ENCODE data around the gene UBASH3B.

Gene UBASH3B

GRCh38 chr11:122634501-122634900 is 21.0 kb upstream of the UBASH3B start:
- Mint-ChIP-seq H3K27ac (no peak overlapping the region), H3K36me3 (no peaks in the 10 kb centered on the region), H3K4me3 (no peak overlapping the region), H3K9me3 (no peaks in the 10 kb centered on the region), H3K4me1 (no peaks in the 10 kb centered on the region), H3K27me3 (no peaks in the 10 kb centered on the region)
- no peak for ATAC-seq

GRCh38 chr11:122637541-122637940 is 18.0 kb upstream of the UBASH3B start:
- Mint-ChIP-seq H3K4me1 (no peaks in the 10 kb centered on the region), H3K4me3 (no peak overlapping the region), H3K36me3 (no peaks in the 10 kb centered on the region), H3K9me3 (no peaks in the 10 kb centered on the region), H3K27ac (no peak overlapping the region), H3K27me3 (no peaks in the 10 kb centered on the region)
- peak; percentile 50 for ATAC-seq

GRCh38 chr11:122642472-122642922 is 13.0 kb upstream of the UBASH3B start:
- Mint-ChIP-seq H3K27me3 (peaks cover 11% of the 10 kb centered on the region), H3K4me3 (no peak overlapping the region), H3K9me3 (no peaks in the 10 kb centered on the region), H3K27ac (no peak overlapping the region), H3K36me3 (no peaks in the 10 kb centered on the region), H3K4me1 (no peaks in the 10 kb centered on the region)
- ATAC-seq = no peak

GRCh38 chr11:122642971-122643370 is 12.6 kb upstream of the UBASH3B start:
- no peak overlapping the region for H3K27ac Mint-ChIP-seq
- H3K9me3 Mint-ChIP-seq = no peaks in the 10 kb centered on the region
- H3K4me1 Mint-ChIP-seq = no peaks in the 10 kb centered on the region
- no peak overlapping the region for H3K4me3 Mint-ChIP-seq
- peaks cover 11% of the 10 kb centered on the region for H3K27me3 Mint-ChIP-seq
- no peak for ATAC-seq
- H3K36me3 Mint-ChIP-seq = no peaks in the 10 kb centered on the region

GRCh38 chr11:122645847-122646246 is 9.7 kb upstream of the UBASH3B start:
- Mint-ChIP-seq H3K36me3 (no peaks in the 10 kb centered on the region), H3K27me3 (peaks cover 11% of the 10 kb centered on the region), H3K9me3 (no peaks in the 10 kb centered on the region), H3K4me3 (no peak overlapping the region), H3K4me1 (no peaks in the 10 kb centered on the region), H3K27ac (no peak overlapping the region)
- ATAC-seq = no peak

GRCh38 chr11:122646549-122647340 is 8.8 kb upstream of the UBASH3B start:
- Mint-ChIP-seq H3K4me1 (no peaks in the 10 kb centered on the region), H3K27ac (no peak overlapping the region), H3K9me3 (no peaks in the 10 kb centered on the region), H3K4me3 (no peak overlapping the region), H3K36me3 (no peaks in the 10 kb centered on the region), H3K27me3 (peaks cover 11% of the 10 kb centered on the region)
- no peak for ATAC-seq

- H3K9me3 Mint-ChIP-seq = no peaks in the 10 kb centered on the region
- H3K4me3 Mint-ChIP-seq = no peak overlapping the region
- no peaks in the 10 kb centered on the region for H3K36me3 Mint-ChIP-seq
- no peaks in the 10 kb centered on the region for H3K4me1 Mint-ChIP-seq
- H3K27me3 Mint-ChIP-seq = peaks cover 19% of the 10 kb centered on the region
- no peak overlapping the region for H3K27ac Mint-ChIP-seq
- no peak for ATAC-seq
Observed at GRCh38 chr11:122647736-122648275, 7.7 kb upstream of the UBASH3B start.

GRCh38 chr11:122649116-122649515 is 6.4 kb upstream of the UBASH3B start:
- no peak for ATAC-seq
- no peak overlapping the region for H3K27ac Mint-ChIP-seq
- no peak overlapping the region for H3K4me3 Mint-ChIP-seq
- H3K4me1 Mint-ChIP-seq = no peaks in the 10 kb centered on the region
- no peaks in the 10 kb centered on the region for H3K9me3 Mint-ChIP-seq
- H3K27me3 Mint-ChIP-seq = peaks cover 31% of the 10 kb centered on the region
- H3K36me3 Mint-ChIP-seq = no peaks in the 10 kb centered on the region

GRCh38 chr11:122650619-122651018 is 4.9 kb upstream of the UBASH3B start:
- H3K36me3 Mint-ChIP-seq = no peaks in the 10 kb centered on the region
- H3K4me3 Mint-ChIP-seq = no peak overlapping the region
- no peak overlapping the region for H3K27ac Mint-ChIP-seq
- peaks cover 31% of the 10 kb centered on the region for H3K27me3 Mint-ChIP-seq
- no peak for ATAC-seq
- peaks cover 9% of the 10 kb centered on the region for H3K4me1 Mint-ChIP-seq
- no peaks in the 10 kb centered on the region for H3K9me3 Mint-ChIP-seq

- no peak overlapping the region for H3K27ac Mint-ChIP-seq
- peaks cover 31% of the 10 kb centered on the region for H3K27me3 Mint-ChIP-seq
- no peaks in the 10 kb centered on the region for H3K36me3 Mint-ChIP-seq
- H3K9me3 Mint-ChIP-seq = no peaks in the 10 kb centered on the region
- H3K4me3 Mint-ChIP-seq = no peak overlapping the region
- ATAC-seq = no peak
- peaks cover 18% of the 10 kb centered on the region for H3K4me1 Mint-ChIP-seq
Observed at GRCh38 chr11:122652495-122652894, 3.0 kb upstream of the UBASH3B start.

- no peak overlapping the region for H3K4me3 Mint-ChIP-seq
- no peak for ATAC-seq
Observed at GRCh38 chr11:122653916-122654585, 1.5 kb upstream of the UBASH3B start.

GRCh38 chr11:122656073-122656630 is 630 bp downstream of the UBASH3B start:
- H3K4me3 Mint-ChIP-seq = peak overlapping the region; percentile 96
- H3K4me1 Mint-ChIP-seq = peaks cover 26% of the 10 kb centered on the region
- ATAC-seq = peak; percentile 77
- peaks cover 31% of the 10 kb centered on the region for H3K27me3 Mint-ChIP-seq
- no peaks in the 10 kb centered on the region for H3K9me3 Mint-ChIP-seq
- H3K36me3 Mint-ChIP-seq = no peaks in the 10 kb centered on the region
- H3K27ac Mint-ChIP-seq = peak overlapping the region; percentile 85

More at GRCh38 chr11:122653916-122654585, 1.5 kb upstream of the UBASH3B start:
- Mint-ChIP-seq H3K36me3 (no peaks in the 10 kb centered on the region), H3K27me3 (peaks cover 31% of the 10 kb centered on the region), H3K4me1 (peaks cover 18% of the 10 kb centered on the region), H3K9me3 (no peaks in the 10 kb centered on the region), H3K27ac (no peak overlapping the region)

- peaks cover 26% of the 10 kb centered on the region for H3K4me1 Mint-ChIP-seq
- H3K27ac Mint-ChIP-seq = peak overlapping the region; percentile 85
- peak overlapping the region; percentile 96 for H3K4me3 Mint-ChIP-seq
- peak; percentile 72 for ATAC-seq
- no peaks in the 10 kb centered on the region for H3K9me3 Mint-ChIP-seq
- peaks cover 31% of the 10 kb centered on the region for H3K27me3 Mint-ChIP-seq
- no peaks in the 10 kb centered on the region for H3K36me3 Mint-ChIP-seq
Observed at GRCh38 chr11:122656631-122657101, 1.1 kb downstream of the UBASH3B start.

GRCh38 chr11:122659676-122660554 is 4.4 kb downstream of the UBASH3B start:
- Mint-ChIP-seq H3K27ac (no peak overlapping the region), H3K27me3 (peaks cover 5% of the 10 kb centered on the region)

More at GRCh38 chr11:122659676-122660554, 4.4 kb downstream of the UBASH3B start:
- Mint-ChIP-seq H3K4me1 (peaks cover 23% of the 10 kb centered on the region), H3K36me3 (no peaks in the 10 kb centered on the region), H3K9me3 (no peaks in the 10 kb centered on the region), H3K4me3 (no peak overlapping the region)
- ATAC-seq = no peak
